Endothelial cell (in vitro differentiated cells): ENCODE measurements around the gene ASCC1. TPM values are rescaled to one million over a fixed set of nuclear protein-coding genes. Genes with fewer than 3 reads are reported as not detected.
A peak's percentile ranks its signal among the peaks of the same experiment; 100 is the strongest.

Experiments
- DNase-seq: peaks from one replicate; pipeline ENCODE4 v3.0.0; 2021; ENCODE audit warnings: low spot score
- H3K27ac Mint-ChIP-seq: one replicate; pipeline ENCODE4 v1.8.0; 2021; ENCODE audit warnings: mixed read lengths, inconsistent platforms; ENCODE audit not compliant: unreplicated experiment
- H3K27me3 Mint-ChIP-seq: one replicate; pipeline ENCODE4 v1.8.0; 2021; ENCODE audit warnings: mild to moderate bottlenecking, moderate library complexity, mixed read lengths, inconsistent platforms; ENCODE audit not compliant: unreplicated experiment
- H3K36me3 Mint-ChIP-seq: one replicate; pipeline ENCODE4 v1.8.0; 2021; ENCODE audit warnings: mild to moderate bottlenecking, low read depth, mixed read lengths, inconsistent platforms; ENCODE audit not compliant: unreplicated experiment
- H3K4me1 Mint-ChIP-seq: one replicate; pipeline ENCODE4 v1.8.0; 2021; ENCODE audit warnings: mild to moderate bottlenecking, mixed read lengths, inconsistent platforms; ENCODE audit not compliant: unreplicated experiment
- H3K4me3 Mint-ChIP-seq: one replicate; pipeline ENCODE4 v1.8.0; 2021; ENCODE audit warnings: mild to moderate bottlenecking, mixed read lengths, inconsistent platforms; ENCODE audit not compliant: unreplicated experiment
- H3K9me3 Mint-ChIP-seq: one replicate; pipeline ENCODE4 v1.8.0; 2021; ENCODE audit warnings: mixed read lengths, inconsistent platforms; ENCODE audit not compliant: unreplicated experiment
- total RNA-seq: library from RNA; stranded (reverse); fragmentation: NEBNext Ultra II Directional; extraction: Animal tissue kit (Norgen Biotek cat#: 25700); gene quantifications from one replicate; pipeline ENCODE4 v1.2.1, GENCODE V29; 2021; ENCODE audit not compliant: unreplicated experiment
- TF ChIP-seq, protein P1 (sequence below): fragments of 200-600 bp; sonication (generic); IDR thresholded peaks from one replicate; pipeline ENCODE4 v1.5.0; 2021; ENCODE audit warnings: antibody characterized with exemption; ENCODE audit not compliant: unreplicated experiment

The ASCC1 gene
- total RNA-seq, 1 donor from 2014 or later = 32.1 TPM

DNA sequence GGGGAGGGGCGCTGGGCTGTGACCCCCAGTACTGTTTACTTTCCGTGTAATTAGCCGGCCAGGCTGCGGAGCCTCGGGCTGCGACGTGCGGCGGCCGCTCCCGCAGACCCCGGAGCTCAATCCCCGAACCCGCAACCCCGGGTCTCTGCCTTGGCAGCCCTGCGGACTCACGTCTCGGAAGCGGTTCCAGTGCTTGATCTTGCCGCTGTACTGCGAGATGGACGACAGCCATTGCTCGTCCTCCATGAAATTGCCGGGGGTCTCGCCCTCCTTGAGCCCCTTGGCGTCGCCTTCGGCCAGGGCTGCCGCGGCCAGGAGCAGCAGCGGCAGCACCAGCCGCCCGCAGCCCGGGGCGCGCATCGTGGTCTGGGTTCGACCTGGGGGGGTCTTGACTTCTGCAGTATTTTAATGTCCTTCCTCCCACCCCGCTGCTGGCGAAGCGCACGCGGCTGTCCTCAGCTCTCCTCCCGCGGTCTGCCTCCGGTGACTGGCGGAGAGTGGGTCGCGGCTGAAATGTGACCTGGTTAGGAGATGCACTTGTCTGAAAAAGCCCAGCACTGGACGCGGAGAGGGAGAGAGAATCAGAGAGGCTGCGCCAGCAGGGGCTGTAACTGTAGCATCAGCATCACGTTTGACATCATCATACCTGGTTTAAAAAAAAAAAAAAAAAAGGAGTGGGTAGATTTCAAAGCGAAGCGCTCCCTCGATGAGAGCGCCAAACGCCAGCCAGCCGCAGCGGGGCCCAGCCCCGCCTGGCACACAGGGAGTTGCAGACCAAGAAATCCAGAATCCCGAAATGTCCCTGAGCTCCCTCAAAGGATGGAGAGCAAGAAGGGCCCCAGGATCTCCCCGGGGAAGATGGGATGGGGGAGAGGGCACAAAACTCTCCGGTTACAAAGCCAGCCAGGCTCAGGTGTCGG lies 127.8 kb downstream of the ASCC1 start, which contains the start of gene SPOCK2:
Gene SPOCK2, minus strand, starts transcription at position 583 of the 920 bp plus-strand sequence. Its CDS starts 223 bp downstream, at position 360.
- no peak for DNase-seq
- Mint-ChIP-seq H3K27ac (no peak within 1 kb of the TSS), H3K4me1 (peaks cover 19% of the 10 kb centered on the region), H3K4me3 (peak within 1 kb of the TSS; percentile 87), H3K36me3 (peaks cover 7% of the 10 kb centered on the region), H3K9me3 (no peaks in the 10 kb centered on the region), H3K27me3 (peaks cover 19% of the 10 kb centered on the region)
- TF ChIP-seq, protein P1, sequence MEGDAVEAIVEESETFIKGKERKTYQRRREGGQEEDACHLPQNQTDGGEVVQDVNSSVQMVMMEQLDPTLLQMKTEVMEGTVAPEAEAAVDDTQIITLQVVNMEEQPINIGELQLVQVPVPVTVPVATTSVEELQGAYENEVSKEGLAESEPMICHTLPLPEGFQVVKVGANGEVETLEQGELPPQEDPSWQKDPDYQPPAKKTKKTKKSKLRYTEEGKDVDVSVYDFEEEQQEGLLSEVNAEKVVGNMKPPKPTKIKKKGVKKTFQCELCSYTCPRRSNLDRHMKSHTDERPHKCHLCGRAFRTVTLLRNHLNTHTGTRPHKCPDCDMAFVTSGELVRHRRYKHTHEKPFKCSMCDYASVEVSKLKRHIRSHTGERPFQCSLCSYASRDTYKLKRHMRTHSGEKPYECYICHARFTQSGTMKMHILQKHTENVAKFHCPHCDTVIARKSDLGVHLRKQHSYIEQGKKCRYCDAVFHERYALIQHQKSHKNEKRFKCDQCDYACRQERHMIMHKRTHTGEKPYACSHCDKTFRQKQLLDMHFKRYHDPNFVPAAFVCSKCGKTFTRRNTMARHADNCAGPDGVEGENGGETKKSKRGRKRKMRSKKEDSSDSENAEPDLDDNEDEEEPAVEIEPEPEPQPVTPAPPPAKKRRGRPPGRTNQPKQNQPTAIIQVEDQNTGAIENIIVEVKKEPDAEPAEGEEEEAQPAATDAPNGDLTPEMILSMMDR = no peak

- no peaks in the 10 kb centered on the region for H3K9me3 Mint-ChIP-seq
- H3K4me3 Mint-ChIP-seq = no peak overlapping the region
- no peak for DNase-seq
- H3K27ac Mint-ChIP-seq = no peak overlapping the region
- peaks cover 19% of the 10 kb centered on the region for H3K27me3 Mint-ChIP-seq
- H3K4me1 Mint-ChIP-seq = peaks cover 19% of the 10 kb centered on the region
- TF ChIP-seq, protein P1 = no peak
- peaks cover 7% of the 10 kb centered on the region for H3K36me3 Mint-ChIP-seq
Observed at GRCh38 chr10:72087392-72087968, 128.6 kb downstream of the ASCC1 start.

GRCh38 chr10:72086466-72087391 lies 129.3 kb downstream of the ASCC1 start:
- no peak overlapping the region for H3K27ac Mint-ChIP-seq
- H3K9me3 Mint-ChIP-seq = no peaks in the 10 kb centered on the region
- peaks cover 19% of the 10 kb centered on the region for H3K27me3 Mint-ChIP-seq
- H3K4me3 Mint-ChIP-seq = peak overlapping the region; percentile 87
- TF ChIP-seq, protein P1 = no peak
- DNase-seq = no peak
- peaks cover 19% of the 10 kb centered on the region for H3K4me1 Mint-ChIP-seq
- H3K36me3 Mint-ChIP-seq = peaks cover 7% of the 10 kb centered on the region

DNA sequence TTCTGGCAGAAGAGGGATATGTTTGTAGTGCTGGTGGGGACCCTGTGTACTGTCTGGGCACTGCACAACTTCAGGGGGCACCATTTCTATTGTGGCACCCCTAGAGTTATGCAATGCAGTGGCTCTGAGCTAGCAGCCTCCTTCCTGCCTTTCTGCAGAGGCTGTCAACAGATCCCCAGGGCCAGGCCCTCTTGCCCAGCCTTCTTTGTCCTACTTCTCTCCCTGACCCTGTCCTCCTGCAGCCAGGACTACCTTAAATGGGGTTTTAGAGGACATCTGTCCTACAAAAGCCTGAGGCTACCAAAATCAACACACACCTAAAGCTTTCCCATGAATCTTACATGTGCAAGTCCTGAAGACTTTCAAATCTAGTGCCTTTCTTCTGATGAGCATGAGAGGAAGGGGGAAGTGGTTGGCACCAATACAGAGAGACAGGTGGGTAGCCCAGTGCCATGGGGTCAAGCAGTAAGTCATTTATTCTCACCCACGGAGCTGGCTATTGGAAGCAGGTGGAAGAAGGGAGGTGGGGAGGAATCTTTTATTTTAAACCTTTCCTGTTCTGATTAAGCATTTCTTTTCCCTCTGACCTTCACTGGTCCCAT lies 130.1 kb downstream of the ASCC1 start:
- H3K27ac Mint-ChIP-seq = no peak overlapping the region
- H3K9me3 Mint-ChIP-seq = no peaks in the 10 kb centered on the region
- H3K36me3 Mint-ChIP-seq = peaks cover 7% of the 10 kb centered on the region
- no peak for DNase-seq
- no peak overlapping the region for H3K4me3 Mint-ChIP-seq
- peaks cover 21% of the 10 kb centered on the region for H3K27me3 Mint-ChIP-seq
- TF ChIP-seq, protein P1 = no peak
- H3K4me1 Mint-ChIP-seq = peaks cover 19% of the 10 kb centered on the region
